ENCODE data around the gene SMG5. TPM values are rescaled to one million over a fixed set of nuclear protein-coding genes. Genes with fewer than 3 reads are reported as not detected.

SMG5 gene
- total and polyA plus RNA-seq, 2 experiments from 2014 or later, result 25.9 to 118 TPM

GRCh38 chr1:156232201-156232894 lies 50.3 kb downstream of the SMG5 start (continued):
- TF ChIP-seq ZNF462 (CRISPR knock-in tag; IDR thresholded peaks at IDR 0.05) (no peak), EZH2 (IDR thresholded peaks at IDR 0.05; ENCODE audit: low read depth, unreplicated experiment) (no peak), NANOG (IDR thresholded peaks at IDR 0.05; ENCODE audit: borderline replicate concordance) (no peak)

GRCh38 chr1:156230473-156230837 lies 52.2 kb downstream of the SMG5 start:
- Mint-ChIP-seq H3K27ac (no peak overlapping the region), H3K9me3 (no peaks in the 10 kb centered on the region), H3K27me3 (ENCODE audit: insufficient read depth, low read depth, poor library complexity) (peaks cover 6% of the 10 kb centered on the region), H3K36me3 (ENCODE audit: low read depth) (peaks cover 33% of the 10 kb centered on the region), H3K4me3 (no peak overlapping the region), H3K4me1 (peaks cover 1% of the 10 kb centered on the region; the same call in 2 of the 3 replicates)
- 0 out of 2 replicates have a peak, but pooled peaks cover 5% of the 10 kb centered on the region for H3K79me2 ChIP-seq (replicated peaks; ENCODE audit: insufficient read depth)
- peaks cover 18% of the 10 kb centered on the region; the same call in 1 of the 2 replicates for H3F3A ChIP-seq (replicated peaks; ENCODE audit: low read depth)
- ATAC-seq, result no peak
- H2AFZ ChIP-seq, result no peak overlapping the region
- H4K20me1 ChIP-seq (replicated peaks; ENCODE audit: insufficient read depth), result no peaks in the 10 kb centered on the region
- no peaks in the 10 kb centered on the region for H3K27me3 ChIP-seq (ENCODE audit: insufficient read depth)
- H3K36me3 ChIP-seq (ENCODE audit: insufficient read depth), result peaks cover 11% of the 10 kb centered on the region; the same call in 1 of the 2 replicates
- peak overlapping the region; percentile 47; the same call in 1 of the 2 replicates for H3K27ac ChIP-seq (ENCODE audit: low read depth)
- no peak for DNase-seq (ENCODE audit: low spot score)
- no peak overlapping the region for H3K4me3 ChIP-seq
- H3K9me2 ChIP-seq (ENCODE audit: insufficient read depth), result no peaks in the 10 kb centered on the region
- no peak overlapping the region for H3K4me2 ChIP-seq
- H3K4me1 ChIP-seq (ENCODE audit: insufficient read depth), result no peaks in the 10 kb centered on the region
- TF ChIP-seq ZNF114 (CRISPR knock-in tag; IDR thresholded peaks at IDR 0.05) (no peak), EZH2 (IDR thresholded peaks at IDR 0.05; ENCODE audit: low read depth, unreplicated experiment) (no peak), ETS1 (IDR thresholded peaks at IDR 0.05) (no peak), ZNF331 (CRISPR knock-in tag; IDR thresholded peaks at IDR 0.05; ENCODE audit: low read depth) (no peak), EZH2phosphoT487 (IDR thresholded peaks at IDR 0.05; ENCODE audit: unreplicated experiment) (no peak), NANOG (IDR thresholded peaks at IDR 0.05; ENCODE audit: borderline replicate concordance) (no peak), POLR2AphosphoS5 (IDR thresholded peaks at IDR 0.05; ENCODE audit: low read depth) (no peak), REST (IDR thresholded peaks at IDR 0.05; ENCODE audit: unreplicated experiment) (no peak), JUNB (IDR thresholded peaks at IDR 0.05; ENCODE audit: unreplicated experiment) (no peak), CREB1 (CRISPR knock-in tag; IDR thresholded peaks at IDR 0.05; ENCODE audit: low read depth) (no peak)

Data from GM23338 (cell line).